HTERT RPE-1 (cell line): Measurements from ENCODE around the gene ST6GALNAC3.
"Not testable (repeated sequence)": the region's sequence is repeated elsewhere in the genome, so short reads cannot be mapped to it uniquely, and the experiment has no call there.

Experiments
- in situ Hi-C: fragments of 300-500 bp; cut with MboI; formaldehyde crosslinking; loops from 4 replicates; pipeline ENCODE4 v1.14.3; 2020; ENCODE audit warnings: low sequenced_read_pairs

Gene ST6GALNAC3

DNA sequence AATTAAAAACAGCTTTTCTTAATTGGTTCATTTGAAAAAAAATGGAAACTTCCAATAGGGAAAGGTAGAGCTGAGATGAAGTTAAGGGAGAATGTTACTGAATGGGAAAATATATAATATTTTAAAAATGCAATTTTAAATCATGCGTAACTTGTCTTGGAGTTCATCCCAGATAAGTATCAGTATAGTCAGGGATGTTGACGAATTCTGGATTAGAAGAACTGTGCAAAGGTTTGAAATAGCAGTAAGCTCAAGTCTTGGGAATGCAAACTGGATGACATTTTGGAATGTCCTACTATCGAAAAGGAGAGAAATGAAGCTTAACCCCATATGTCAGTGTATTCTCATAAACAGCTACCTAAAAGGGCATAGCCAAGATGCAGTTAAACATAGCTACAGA lies 4.0 kb upstream of the ST6GALNAC3 start:
- in situ Hi-C loops, result no loop called here

DNA sequence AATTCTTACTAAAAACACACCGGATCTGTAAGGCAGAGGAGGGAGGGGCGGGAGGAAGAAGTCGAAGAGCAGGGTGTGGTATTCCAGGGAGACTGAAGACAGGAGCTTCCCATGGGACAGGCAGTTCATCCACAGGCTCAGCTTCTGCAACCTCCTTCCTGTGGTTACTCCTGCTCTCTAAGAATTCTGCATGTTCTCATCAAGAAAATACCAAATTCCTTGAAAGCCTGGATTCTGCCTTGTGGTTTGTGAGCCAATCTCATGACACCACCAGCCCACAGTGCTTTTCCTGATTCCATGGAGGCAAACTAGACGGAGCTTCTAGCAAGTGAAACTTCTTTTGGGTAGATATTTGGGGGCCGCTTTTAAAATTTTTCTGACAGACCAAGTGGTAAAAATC lies 1.1 kb upstream of the ST6GALNAC3 start:
- in situ Hi-C loops, result no loop called here

- in situ Hi-C loops, result no loop called here
These were observed 593 bp downstream of the ST6GALNAC3 start for GRCh38 chr1:76075188-76075489.

- in situ Hi-C loops, result no loop called here
These were observed 1.3 kb downstream of the ST6GALNAC3 start for GRCh38 chr1:76075877-76076276.

DNA sequence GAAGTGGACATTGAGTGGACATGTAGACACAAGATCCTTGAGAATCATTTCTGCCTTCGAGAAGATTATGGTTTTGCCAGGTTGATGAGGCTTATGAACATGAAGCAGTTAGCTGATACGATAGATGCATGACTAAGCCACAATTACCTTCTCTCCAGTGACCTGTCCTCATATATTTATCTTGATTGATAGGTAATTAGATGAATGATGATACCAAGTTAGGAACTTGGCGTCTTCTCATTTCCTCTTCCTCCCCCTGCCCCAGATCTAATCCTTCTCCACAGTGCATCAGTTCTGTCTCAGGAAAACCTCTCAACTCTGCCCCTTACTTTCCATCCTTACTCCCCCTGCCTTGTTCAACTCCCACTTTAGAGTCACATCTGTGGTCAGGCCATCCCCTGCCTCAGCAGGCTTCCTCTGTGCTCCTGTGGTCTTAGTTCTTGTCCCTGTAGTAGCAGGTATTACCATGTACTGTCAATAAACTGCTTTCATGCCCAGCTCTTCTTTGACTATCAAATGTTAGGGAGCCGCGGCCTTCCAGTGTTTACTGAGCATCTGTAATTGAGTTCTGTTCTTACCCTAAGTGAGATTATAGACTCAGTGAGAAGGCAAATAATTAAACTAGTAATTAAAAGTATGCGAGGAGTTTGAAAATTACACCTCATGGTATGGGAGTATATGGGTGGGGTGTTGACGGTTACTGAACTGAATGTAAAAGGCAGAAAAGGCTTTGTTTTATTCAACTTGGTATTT lies 5.1 kb downstream of the ST6GALNAC3 start:
- in situ Hi-C loops, result no loop called here

DNA sequence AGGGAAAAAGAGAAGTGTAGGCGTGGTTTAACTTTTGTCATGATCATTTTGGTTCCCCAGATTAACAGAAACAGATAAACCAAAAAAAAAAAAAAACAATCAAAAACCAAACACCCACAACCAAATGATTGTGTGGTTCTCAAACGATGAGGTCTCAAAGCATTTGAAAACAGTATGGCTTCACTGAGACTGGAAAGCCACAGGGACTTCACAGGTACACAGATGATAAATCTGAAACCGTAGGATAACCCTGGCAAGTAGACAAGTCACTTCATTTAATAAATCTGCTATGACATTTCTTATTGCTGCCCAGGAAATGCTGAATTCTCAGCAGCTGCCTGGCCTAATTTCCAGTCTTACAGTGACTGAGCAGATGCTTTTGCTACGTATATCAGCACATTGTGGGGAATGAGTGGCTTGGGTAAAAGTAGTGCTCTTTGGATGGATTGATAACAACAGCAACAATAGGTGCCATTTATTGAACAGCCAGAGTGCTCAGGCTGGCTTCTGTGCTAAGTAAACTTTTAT lies 6.1 kb downstream of the ST6GALNAC3 start:
- in situ Hi-C loops, result no loop called here

DNA sequence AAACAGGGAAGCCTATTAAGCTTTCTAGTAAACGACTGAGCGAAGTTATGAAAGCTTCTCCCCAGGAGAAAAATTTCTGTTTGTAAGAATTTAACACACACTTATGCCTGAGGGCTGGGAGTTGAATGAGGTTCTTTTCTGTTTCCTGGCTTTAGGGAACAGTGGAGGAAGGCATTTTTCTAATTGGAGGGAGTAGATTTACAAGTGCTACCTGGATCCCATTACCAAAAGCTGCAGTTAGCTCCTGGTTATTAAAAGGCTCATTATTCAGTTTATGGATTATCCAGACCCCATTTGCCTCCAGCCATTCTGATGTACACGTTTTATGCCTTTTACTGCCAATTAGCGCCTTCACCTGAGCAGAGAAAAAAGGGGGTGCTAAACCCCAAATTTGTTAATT lies 7.5 kb downstream of the ST6GALNAC3 start:
- in situ Hi-C loops, result no loop called here

GRCh38 chr1:76083189-76083588 lies 8.6 kb downstream of the ST6GALNAC3 start:
- in situ Hi-C loops, result no loop called here

GRCh38 chr1:76084029-76084627 lies 9.6 kb downstream of the ST6GALNAC3 start:
- in situ Hi-C loops, result no loop called here

- in situ Hi-C loops, result no loop called here
These were observed 10.1 kb downstream of the ST6GALNAC3 start for GRCh38 chr1:76084685-76085084.

DNA sequence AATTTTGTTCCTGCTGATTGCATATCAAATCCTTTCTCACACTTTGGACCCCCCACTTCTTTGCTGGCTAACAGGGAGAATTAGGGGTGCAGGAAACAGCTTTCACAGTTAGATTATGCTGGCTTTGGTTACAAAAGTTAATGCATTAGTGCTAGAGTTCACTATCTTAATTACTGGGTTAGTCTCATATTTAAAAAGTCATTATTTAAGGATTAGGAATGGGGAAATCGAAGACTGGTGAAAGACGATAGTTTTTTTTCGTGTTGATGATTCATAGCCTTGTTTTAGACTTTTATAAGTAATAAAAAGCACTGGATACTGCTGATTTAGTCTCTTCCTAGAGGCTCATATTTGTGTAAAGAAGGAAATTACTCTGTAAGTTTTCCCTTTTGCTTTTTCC lies 11.6 kb downstream of the ST6GALNAC3 start:
- in situ Hi-C loops, result no loop called here

DNA sequence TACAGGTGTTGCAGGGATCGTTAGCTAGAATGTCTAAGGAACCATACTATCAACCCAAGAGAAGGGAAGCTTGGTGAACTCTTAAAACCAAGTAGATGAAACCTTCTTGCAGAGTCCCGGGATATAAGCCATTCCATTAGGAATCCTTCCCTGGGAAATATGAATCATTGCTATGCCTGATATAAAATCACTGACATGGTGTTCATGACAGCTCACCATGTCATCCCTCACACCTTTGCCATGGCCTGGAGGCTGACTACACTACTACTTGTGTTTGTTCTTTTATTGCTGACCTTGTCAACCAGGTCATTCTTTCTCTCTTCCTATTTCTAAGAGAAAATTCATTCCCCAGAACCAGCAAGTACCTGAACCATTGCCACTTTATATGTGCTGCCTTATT lies 12.1 kb downstream of the ST6GALNAC3 start:
- in situ Hi-C loops, result no loop called here

DNA sequence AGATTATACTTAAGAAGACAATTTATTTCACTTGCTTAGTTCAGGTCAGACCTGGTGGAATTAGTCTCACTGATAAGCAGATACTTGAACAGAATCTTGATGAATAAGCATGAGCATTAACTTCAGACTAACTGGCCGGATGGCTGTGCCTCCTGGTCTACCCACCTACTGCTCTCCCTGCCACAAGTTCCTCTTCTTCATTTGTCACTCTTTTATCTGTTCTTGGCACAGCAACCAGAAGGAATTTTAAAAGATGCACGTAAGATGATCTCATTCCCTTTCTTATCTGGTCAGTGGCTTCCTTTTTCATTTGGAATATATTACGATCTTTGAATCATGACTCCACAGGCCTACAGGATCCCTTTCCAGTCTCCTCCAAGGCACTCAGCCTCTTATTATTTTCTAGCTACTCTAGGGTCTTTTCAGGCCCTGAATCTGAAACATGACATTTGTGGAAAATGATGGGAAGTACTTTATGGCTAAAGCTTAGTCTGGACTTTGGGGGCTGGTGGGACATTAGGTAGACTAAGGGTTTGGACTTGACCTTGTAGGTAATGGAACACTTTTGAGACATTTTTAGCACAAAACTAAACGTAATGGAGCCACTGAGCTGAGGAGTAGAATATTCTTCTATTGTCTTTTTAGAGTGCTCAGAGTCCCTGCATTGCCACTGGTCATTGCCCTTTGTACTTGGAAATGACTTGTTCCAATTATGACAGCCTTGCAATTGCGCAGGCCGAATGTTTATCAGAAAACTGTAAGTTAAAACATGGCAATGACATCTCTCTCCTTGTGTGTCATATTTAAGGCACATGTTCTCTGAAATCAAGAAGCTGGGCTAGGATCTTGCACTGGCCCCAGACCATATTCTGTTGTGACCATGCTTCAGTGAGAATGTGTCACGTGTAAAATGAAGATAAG lies 16.0 kb downstream of the ST6GALNAC3 start:
- in situ Hi-C loops, result no loop called here

- in situ Hi-C loops, result no loop called here
These were observed 18.3 kb downstream of the ST6GALNAC3 start for GRCh38 chr1:76092812-76093211.

GRCh38 chr1:76093522-76094312 lies 19.2 kb downstream of the ST6GALNAC3 start:
- in situ Hi-C loops, result no loop called here

DNA sequence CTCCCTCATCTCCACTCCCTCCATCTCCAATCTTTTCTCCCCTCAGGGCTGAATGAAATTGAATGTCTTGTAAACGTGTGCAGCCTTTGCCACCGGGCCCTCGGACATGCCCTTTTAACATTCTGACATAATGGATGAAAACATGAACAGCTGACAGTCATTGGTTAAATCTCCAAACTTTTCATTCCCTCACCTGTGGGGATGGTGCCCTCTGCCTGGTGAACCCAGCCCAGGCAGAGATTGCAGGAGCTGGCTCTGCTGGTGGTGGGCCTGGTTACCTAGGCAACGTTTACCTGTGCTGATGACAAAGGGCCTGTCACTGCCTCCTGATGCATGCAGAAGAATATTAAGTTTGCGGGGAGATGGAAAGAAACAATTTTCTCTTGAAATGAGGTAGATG lies 21.3 kb downstream of the ST6GALNAC3 start:
- in situ Hi-C loops, result no loop called here

DNA sequence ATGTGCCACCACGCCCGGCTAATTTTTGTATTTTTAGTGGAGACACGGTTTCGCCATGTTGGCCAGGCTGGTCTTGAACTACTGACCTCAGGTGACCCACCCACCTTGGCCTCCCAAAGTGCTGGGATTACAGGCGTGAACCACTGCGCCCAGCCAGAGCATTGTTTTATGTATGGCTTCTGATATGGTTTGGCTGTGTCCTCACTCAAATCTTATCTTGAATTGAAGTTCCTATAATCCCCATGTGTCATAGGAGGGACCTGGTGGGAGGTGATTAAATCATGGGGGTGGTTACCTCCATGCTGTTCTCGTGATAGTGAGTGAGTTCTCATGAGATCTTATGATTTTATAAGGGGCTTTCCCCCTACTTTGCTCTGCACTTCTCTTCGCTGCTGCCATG lies 22.5 kb downstream of the ST6GALNAC3 start:
- in situ Hi-C loops, result not testable (repeated sequence)

- in situ Hi-C loops, result no loop called here
These were observed 24.3 kb downstream of the ST6GALNAC3 start for GRCh38 chr1:76098845-76099244.

GRCh38 chr1:76101548-76101947 lies 27.0 kb downstream of the ST6GALNAC3 start:
- in situ Hi-C loops, result no loop called here

GRCh38 chr1:76102046-76102445 lies 27.5 kb downstream of the ST6GALNAC3 start:
- in situ Hi-C loops, result no loop called here

- in situ Hi-C loops, result no loop called here
These were observed 28.5 kb downstream of the ST6GALNAC3 start for GRCh38 chr1:76103034-76103433.
